WERI-Rb-1 (cell line): ENCODE measurements around the gene CNOT6.
"Not testable (repeated sequence)": the region's sequence is repeated elsewhere in the genome, so short reads cannot be mapped to it uniquely, and the experiment has no call there.

Experiments
- DNase-seq: peaks from one replicate; pipeline ENCODE4 v3.0.0-alpha.2; 2020
- H3K27ac ChIP-seq: fragments of 250-450 bp; sonication (Bioruptor Pico); 2 replicates; pipeline ENCODE4 v1.5.1; 2020; ENCODE audit warnings: mild to moderate bottlenecking, moderate library complexity
- H3K27me3 ChIP-seq: fragments of 250-450 bp; sonication (Bioruptor Pico); 2 replicates; pipeline ENCODE4 v1.5.1; 2021; ENCODE audit warnings: mild to moderate bottlenecking, low read depth, moderate library complexity; ENCODE audit not compliant: insufficient read depth, severe bottlenecking
- H3K36me3 ChIP-seq: fragments of 250-450 bp; sonication (Bioruptor Pico); 2 replicates; pipeline ENCODE4 v1.5.1; 2020; ENCODE audit warnings: mild to moderate bottlenecking, moderate library complexity
- H3K4me3 ChIP-seq: 2 replicates; pipeline ENCODE4 v1.5.1; 2011; ENCODE audit warnings: low read depth, mild to moderate bottlenecking, control low read depth, low read length
- H3K9me3 ChIP-seq: fragments of 250-450 bp; sonication (Bioruptor Pico); 2 replicates; pipeline ENCODE4 v1.5.1; 2021; ENCODE audit warnings: mild to moderate bottlenecking, moderate library complexity; ENCODE audit not compliant: severe bottlenecking
- CTCF ChIP-seq: IDR thresholded peaks from 2 replicates; pipeline ENCODE4 v1.5.1; 2011; ENCODE audit warnings: low read depth, mild to moderate bottlenecking, control low read depth, inconsistent platforms, low read length

The CNOT6 gene

GRCh38 chr5:180494510-180495181 lies 467 bp downstream of the CNOT6 start:
- peaks cover 15% of the 10 kb centered on the region for H3K36me3 ChIP-seq
- TF ChIP-seq CTCF, result no peak
- DNase-seq, result peak; percentile 10

GRCh38 chr5:180495292-180495691 lies 1.1 kb downstream of the CNOT6 start:
- Histone ChIP-seq H3K4me3 (peak overlapping the region; percentile 69), H3K27me3 (no peaks in the 10 kb centered on the region), H3K27ac (peak overlapping the region; percentile 95), H3K9me3 (no peaks in the 10 kb centered on the region), H3K36me3 (peaks cover 15% of the 10 kb centered on the region)
- no peak for TF ChIP-seq CTCF
- DNase-seq, result no peak

More at GRCh38 chr5:180494510-180495181, 467 bp downstream of the CNOT6 start:
- peak overlapping the region; percentile 69 for H3K4me3 ChIP-seq
- H3K9me3 ChIP-seq, result no peaks in the 10 kb centered on the region
- no peaks in the 10 kb centered on the region for H3K27me3 ChIP-seq
- H3K27ac ChIP-seq, result peak overlapping the region; percentile 95

GRCh38 chr5:180495991-180496741 lies 2.0 kb downstream of the CNOT6 start:
- DNase-seq, result no peak
- Histone ChIP-seq H3K36me3 (peaks cover 15% of the 10 kb centered on the region), H3K4me3 (no peak overlapping the region), H3K27ac (no peak overlapping the region), H3K9me3 (no peaks in the 10 kb centered on the region), H3K27me3 (no peaks in the 10 kb centered on the region)
- TF ChIP-seq CTCF, result no peak

- not testable (repeated sequence) for H3K4me3 ChIP-seq, H3K9me3 ChIP-seq, H3K27ac ChIP-seq, H3K27me3 ChIP-seq, DNase-seq
- H3K36me3 ChIP-seq, result peaks cover 15% of the 10 kb centered on the region
These were observed 2.6 kb downstream of the CNOT6 start for GRCh38 chr5:180496806-180497205.

GRCh38 chr5:180497865-180498264 lies 3.7 kb downstream of the CNOT6 start:
- not testable (repeated sequence) for H3K27me3 ChIP-seq, H3K9me3 ChIP-seq, H3K27ac ChIP-seq, DNase-seq, H3K4me3 ChIP-seq
- peaks cover 15% of the 10 kb centered on the region for H3K36me3 ChIP-seq

GRCh38 chr5:180498378-180498777 lies 4.2 kb downstream of the CNOT6 start:
- Histone ChIP-seq H3K27me3 (no peaks in the 10 kb centered on the region), H3K36me3 (peaks cover 15% of the 10 kb centered on the region), H3K4me3 (no peak overlapping the region), H3K9me3 (no peaks in the 10 kb centered on the region), H3K27ac (no peak overlapping the region)
- TF ChIP-seq CTCF, result no peak
- DNase-seq, result no peak
